ENCODE data around the gene ANXA3.

ANXA3 gene

GRCh38 chr4:78578674-78579425 is 27.3 kb downstream of the ANXA3 start:
- H3K4me1 ChIP-seq (ENCODE audit: low read depth, poor library complexity, severe bottlenecking): no peaks in the 10 kb centered on the region
- TF ChIP-seq CTCF (conservative IDR thresholded peaks at IDR 0.05; ENCODE audit: low read depth, low read length): no peak
- no peak overlapping the region for H3K4me2 ChIP-seq
- no peak overlapping the region for H3K27ac ChIP-seq
- H3K36me3 ChIP-seq (ENCODE audit: insufficient read depth): no peaks in the 10 kb centered on the region
- H2AFZ ChIP-seq (ENCODE audit: low read depth): no peak overlapping the region
- H3K9ac ChIP-seq: no peak overlapping the region
- no peak overlapping the region for H3K4me3 ChIP-seq (IDR thresholded peaks at IDR 0.05; ENCODE audit: insufficient read depth, low read depth, low read length)
- no peaks in the 10 kb centered on the region for H4K20me1 ChIP-seq (ENCODE audit: insufficient read depth)
- H3K79me2 ChIP-seq (ENCODE audit: insufficient read depth, low read depth): no peaks in the 10 kb centered on the region
- H3K27me3 ChIP-seq (ENCODE audit: insufficient read depth, low read depth): no peaks in the 10 kb centered on the region

GRCh38 chr4:78581618-78582017 is 30.0 kb downstream of the ANXA3 start:
- Histone ChIP-seq H3K79me2 (ENCODE audit: insufficient read depth, low read depth) (no peaks in the 10 kb centered on the region), H3K4me2 (no peak overlapping the region), H3K4me1 (ENCODE audit: low read depth, poor library complexity, severe bottlenecking) (peaks cover 13% of the 10 kb centered on the region), H3K27me3 (ENCODE audit: insufficient read depth, low read depth) (no peaks in the 10 kb centered on the region), H3K27ac (no peak overlapping the region), H3K4me3 (IDR thresholded peaks at IDR 0.05; ENCODE audit: insufficient read depth, low read depth, low read length) (no peak overlapping the region), H2AFZ (ENCODE audit: low read depth) (no peak overlapping the region), H3K9ac (no peak overlapping the region), H4K20me1 (ENCODE audit: insufficient read depth) (no peaks in the 10 kb centered on the region), H3K36me3 (ENCODE audit: insufficient read depth) (no peaks in the 10 kb centered on the region)
- TF ChIP-seq CTCF (conservative IDR thresholded peaks at IDR 0.05; ENCODE audit: low read depth, low read length): no peak

GRCh38 chr4:78584863-78585547 is 33.4 kb downstream of the ANXA3 start:
- Histone ChIP-seq H3K27ac (no peak overlapping the region), H3K4me1 (ENCODE audit: low read depth, poor library complexity, severe bottlenecking) (peaks cover 13% of the 10 kb centered on the region), H3K27me3 (ENCODE audit: insufficient read depth, low read depth) (no peaks in the 10 kb centered on the region), H3K4me2 (no peak overlapping the region), H3K9ac (no peak overlapping the region), H3K79me2 (ENCODE audit: insufficient read depth, low read depth) (no peaks in the 10 kb centered on the region), H4K20me1 (ENCODE audit: insufficient read depth) (no peaks in the 10 kb centered on the region), H3K36me3 (ENCODE audit: insufficient read depth) (no peaks in the 10 kb centered on the region), H2AFZ (ENCODE audit: low read depth) (no peak overlapping the region), H3K4me3 (IDR thresholded peaks at IDR 0.05; ENCODE audit: insufficient read depth, low read depth, low read length) (no peak overlapping the region)
- TF ChIP-seq CTCF (conservative IDR thresholded peaks at IDR 0.05; ENCODE audit: low read depth, low read length): no peak

- no peak overlapping the region for H3K4me3 ChIP-seq (IDR thresholded peaks at IDR 0.05; ENCODE audit: insufficient read depth, low read depth, low read length)
- H3K27me3 ChIP-seq (ENCODE audit: insufficient read depth, low read depth): no peaks in the 10 kb centered on the region
- no peaks in the 10 kb centered on the region for H3K36me3 ChIP-seq (ENCODE audit: insufficient read depth)
- H4K20me1 ChIP-seq (ENCODE audit: insufficient read depth): no peaks in the 10 kb centered on the region
- H3K27ac ChIP-seq: no peak overlapping the region
- peaks cover 13% of the 10 kb centered on the region for H3K4me1 ChIP-seq (ENCODE audit: low read depth, poor library complexity, severe bottlenecking)
- H3K9ac ChIP-seq: no peak overlapping the region
- no peak overlapping the region for H3K4me2 ChIP-seq
- H3K79me2 ChIP-seq (ENCODE audit: insufficient read depth, low read depth): no peaks in the 10 kb centered on the region
- TF ChIP-seq CTCF (conservative IDR thresholded peaks at IDR 0.05; ENCODE audit: low read depth, low read length): no peak
- H2AFZ ChIP-seq (ENCODE audit: low read depth): no peak overlapping the region
Measured at GRCh38 chr4:78585633-78586032, 34.1 kb downstream of the ANXA3 start.
